Pulmonary artery endothelial cell (primary cell): ENCODE results near the gene RNF213. TPM values are rescaled to one million over a fixed set of nuclear protein-coding genes. Genes with fewer than 3 reads are reported as not detected.

ENCODE experiments used
- DNase-seq: peaks from one replicate; pipeline ENCODE4 v3.0.0-alpha.2; 2011; ENCODE audit warnings: low read depth, low spot score
- total RNA-seq: library from RNA; depleted of rRNA; stranded (reverse); fragments of >200 nt; gene quantifications from 2 replicates; pipeline ENCODE4 v1.2.3, GENCODE V29; 2014

Gene RNF213
- total RNA-seq, 1 donor from 2014 or later: 94.8 TPM

- DNase-seq: no peak
Measured at GRCh38 chr17:80365001-80365965, 104.6 kb downstream of the RNF213 start.

- no peak for DNase-seq
Measured at GRCh38 chr17:80365983-80366382, 105.3 kb downstream of the RNF213 start.

GRCh38 chr17:80367503-80367902 lies 106.9 kb downstream of the RNF213 start:
- DNase-seq: no peak

GRCh38 chr17:80371196-80371595 lies 110.5 kb downstream of the RNF213 start:
- DNase-seq: no peak

GRCh38 chr17:80372456-80372855 lies 111.8 kb downstream of the RNF213 start:
- DNase-seq: no peak

- no peak for DNase-seq
Measured at GRCh38 chr17:80372922-80373570, 112.4 kb downstream of the RNF213 start.

- DNase-seq: no peak
Measured at GRCh38 chr17:80374039-80374731, 113.5 kb downstream of the RNF213 start.

- no peak for DNase-seq
Measured at GRCh38 chr17:80374732-80375585, 114.3 kb downstream of the RNF213 start.

- no peak for DNase-seq
Measured at GRCh38 chr17:80376531-80376930, 115.9 kb downstream of the RNF213 start.

- DNase-seq: no peak
Measured at GRCh38 chr17:80377798-80378197, 117.1 kb downstream of the RNF213 start.

GRCh38 chr17:80379348-80379747 lies 118.7 kb downstream of the RNF213 start:
- no peak for DNase-seq

- no peak for DNase-seq
Measured at GRCh38 chr17:80380068-80380467, 119.4 kb downstream of the RNF213 start.

- no peak for DNase-seq
Measured at GRCh38 chr17:80380555-80381002, 119.9 kb downstream of the RNF213 start.

GRCh38 chr17:80381416-80381923 lies 120.8 kb downstream of the RNF213 start:
- no peak for DNase-seq

GRCh38 chr17:80382446-80382845 lies 121.8 kb downstream of the RNF213 start:
- DNase-seq: no peak

GRCh38 chr17:80382956-80383355 lies 122.3 kb downstream of the RNF213 start:
- no peak for DNase-seq

- no peak for DNase-seq
Measured at GRCh38 chr17:80384078-80384960, 123.7 kb downstream of the RNF213 start.

- DNase-seq: no peak
Measured at GRCh38 chr17:80385046-80385445, 124.4 kb downstream of the RNF213 start.

GRCh38 chr17:80386341-80386740 lies 125.7 kb downstream of the RNF213 start:
- DNase-seq: no peak

- DNase-seq: no peak
Measured at GRCh38 chr17:80387071-80387470, 126.4 kb downstream of the RNF213 start.
